GM10248 (cell line): ENCODE results near the gene BMAL2.

Experiments
- CTCF ChIA-PET: fragments of 300-600 bp; sonication (Branson Sonifier 250); formaldehyde crosslinking; extraction: SDS; loops from one replicate; lab custom pipeline; 2021; ENCODE audit warnings: antibody characterized with exemption; lab: Yijun Ruan, JAX
- POLR2A ChIA-PET: fragments of 350-650 bp; sonication (Branson Sonifier 250); formaldehyde crosslinking; extraction: SDS; loops from one replicate; lab custom pipeline; 2020; ENCODE audit warnings: antibody characterized with exemption; lab: Yijun Ruan, JAX
- DNase-seq: peaks from one replicate; pipeline ENCODE4 v3.0.0; 2012; ENCODE audit errors: extremely low spot score
- CTCF ChIP-seq: IDR thresholded peaks from 2 replicates; pipeline ENCODE4 v1.5.1; 2012; ENCODE audit warnings: mild to moderate bottlenecking, low read depth; ENCODE audit errors: extremely low read depth, missing control alignments, control extremely low read depth

Gene BMAL2

GRCh38 chr12:27316947-27317346 is 15.7 kb upstream of the BMAL2 start:
- ChIA-PET POLR2A (no interaction called here), CTCF (interaction anchor here (0.8 to 1.4 kb wide), 3 partner anchors 11 to 20 kb away, joined by 3 to 4 read pairs (median 4); no protein-coding TSS in a partner anchor)
- DNase-seq, result no peak
- TF ChIP-seq CTCF, result no peak

GRCh38 chr12:27319409-27319808 is 13.2 kb upstream of the BMAL2 start:
- TF ChIP-seq CTCF, result no peak
- ChIA-PET POLR2A (no interaction called here), CTCF (interaction anchor here (1.9 to 8.2 kb wide), 3 partner anchors 10 to 12 kb away, joined by 4 to 63 read pairs (median 9); no protein-coding TSS in a partner anchor)
- no peak for DNase-seq

GRCh38 chr12:27319848-27320247 is 12.8 kb upstream of the BMAL2 start:
- TF ChIP-seq CTCF, result no peak
- POLR2A ChIA-PET, result interaction anchor here (0.6 kb wide), 1 partner anchor 318 kb away, joined by 6 read pairs; no protein-coding TSS in a partner anchor
- no peak for DNase-seq
- CTCF ChIA-PET, result interaction anchor here (3.0 to 8.2 kb wide), 2 partner anchors 11 to 12 kb away, joined by 9 to 63 read pairs; no protein-coding TSS in a partner anchor

- CTCF ChIA-PET, result interaction anchor here (1.3 to 8.2 kb wide), 6 partner anchors 10 to 310 kb away, joined by 3 to 63 read pairs (median 4); no protein-coding TSS in a partner anchor
- POLR2A ChIA-PET, result no interaction called here
- TF ChIP-seq CTCF, result no peak
- DNase-seq, result no peak
These were observed 8.1 kb upstream of the BMAL2 start for GRCh38 chr12:27324530-27324929.

- no peak for TF ChIP-seq CTCF
- ChIA-PET CTCF (interaction anchor here (1.2 to 2.7 kb wide), 4 partner anchors 11 to 137 kb away, joined by 3 to 14 read pairs (median 6); no protein-coding TSS in a partner anchor), POLR2A (no interaction called here)
- DNase-seq, result no peak
These were observed 1.8 kb upstream of the BMAL2 start for GRCh38 chr12:27330846-27331245.

- ChIA-PET CTCF (interaction anchor here (1.2 to 2.7 kb wide), 4 partner anchors 12 to 137 kb away, joined by 3 to 14 read pairs (median 6); no protein-coding TSS in a partner anchor), POLR2A (interaction anchor here (0.6 kb wide), 1 partner anchor 69 kb away, joined by 3 read pairs; no protein-coding TSS in a partner anchor)
- DNase-seq, result peak; percentile 60
- TF ChIP-seq CTCF, result no peak
These were observed 1.2 kb upstream of the BMAL2 start for GRCh38 chr12:27331291-27331926.
